ENCODE data around the gene CAPN5. TPM values are rescaled to one million over a fixed set of nuclear protein-coding genes. Genes with fewer than 3 reads are reported as not detected.

Gene CAPN5
- total and polyA plus RNA-seq, 2 donors from 2014 or later, result 20.0 to 36.0 TPM

DNA sequence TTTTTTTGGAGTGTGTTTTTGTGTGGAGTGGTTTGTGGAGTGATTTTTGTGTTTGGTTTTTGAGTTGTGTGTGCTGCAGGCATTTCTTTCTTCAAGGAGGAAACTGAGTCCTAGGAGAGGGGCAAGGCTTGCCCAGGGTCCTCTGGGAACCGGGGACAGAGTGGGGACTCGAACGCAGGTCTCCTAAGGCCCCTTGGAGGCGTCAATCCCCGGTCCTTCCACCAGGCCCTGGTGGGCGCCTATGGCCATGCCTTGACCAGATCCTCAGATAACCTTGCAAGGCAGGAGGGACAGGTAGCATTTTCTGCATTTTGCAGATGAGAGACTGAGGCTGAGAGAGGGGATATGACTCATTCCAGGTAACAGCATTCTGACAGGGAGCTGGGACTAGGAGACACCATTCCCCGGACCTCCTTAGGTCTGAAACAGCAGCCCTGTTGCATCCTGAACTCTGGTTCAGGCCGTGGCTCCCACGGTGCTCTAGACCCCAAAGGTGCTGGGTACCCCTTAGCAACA is 100.4 kb downstream of the CAPN5 start:
- Histone ChIP-seq H3K4me1 (ENCODE audit: control insufficient read depth in 2 of 3, insufficient read depth in 2 of 3, low read depth in 1 of 3, low read length in 3 of 3) (peaks cover 0 to 2% (median 0%) of the 10 kb centered on the region in 3 donors), H3K27ac (ENCODE audit: low read depth in 2 of 2, low read length in 2 of 2) (no peak overlapping the region), H3K27me3 (ENCODE audit: control insufficient read depth, insufficient read depth, low read length) (no peaks in the 10 kb centered on the region), H3K9me3 (ENCODE audit: control insufficient read depth in 2 of 3, insufficient read depth in 1 of 3, low read length in 3 of 3) (no peaks in the 10 kb centered on the region), H3K36me3 (ENCODE audit: control insufficient read depth in 2 of 3, insufficient read depth in 3 of 3, low read length in 3 of 3) (peaks cover 0 to 3% (median 0%) of the 10 kb centered on the region in 3 donors), H3K4me3 (ENCODE audit: low read length in 3 of 3) (no peak overlapping the region), H3K9ac (ENCODE audit: low read length in 3 of 3) (no peak overlapping the region)
- intact Hi-C loops (cut with DNase I), result no loop called here
- no peak for TF ChIP-seq CTCF (IDR thresholded peaks at IDR 0.05; ENCODE audit: borderline replicate concordance, extremely low read depth, insufficient read depth)
- peak in 1 of 5 donors; percentile 37 for DNase-seq
- no peak for FAIRE-seq

DNA sequence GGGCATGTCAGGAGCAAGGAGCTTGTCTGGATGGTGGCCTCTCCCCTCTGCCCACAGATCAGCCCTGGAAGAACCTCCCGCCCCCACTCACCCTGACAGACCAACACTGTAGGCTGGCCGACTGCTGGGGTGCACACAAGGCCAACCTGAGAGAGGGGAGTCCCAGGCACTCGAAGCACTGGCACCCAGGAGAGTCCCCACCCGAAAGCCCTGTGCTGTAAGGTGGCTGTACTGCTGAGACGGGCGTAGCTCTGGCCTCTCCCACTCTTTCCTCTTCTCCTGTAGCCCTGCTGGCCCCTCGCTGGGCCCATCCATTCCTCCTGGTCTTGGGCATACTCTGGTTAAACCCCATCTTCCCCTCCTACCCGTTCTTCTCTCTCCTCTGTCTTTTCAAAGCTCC is 101.0 kb downstream of the CAPN5 start:
- Histone ChIP-seq H3K9me3 (ENCODE audit: control insufficient read depth in 2 of 3, insufficient read depth in 1 of 3, low read length in 3 of 3) (no peaks in the 10 kb centered on the region), H3K4me1 (ENCODE audit: control insufficient read depth in 2 of 3, insufficient read depth in 2 of 3, low read depth in 1 of 3, low read length in 3 of 3) (peaks cover 0 to 3% (median 0%) of the 10 kb centered on the region in 3 donors), H3K27me3 (ENCODE audit: control insufficient read depth, insufficient read depth, low read length) (no peaks in the 10 kb centered on the region), H3K36me3 (ENCODE audit: control insufficient read depth in 2 of 3, insufficient read depth in 3 of 3, low read length in 3 of 3) (peaks cover 0 to 3% (median 0%) of the 10 kb centered on the region in 3 donors), H3K4me3 (ENCODE audit: low read length in 3 of 3) (no peak overlapping the region), H3K9ac (ENCODE audit: low read length in 3 of 3) (no peak overlapping the region), H3K27ac (ENCODE audit: low read depth in 2 of 2, low read length in 2 of 2) (no peak overlapping the region)
- peak in 1 of 5 donors; percentile 54 for DNase-seq
- no peak for FAIRE-seq
- intact Hi-C loops (cut with DNase I), result no loop called here
- TF ChIP-seq CTCF (IDR thresholded peaks at IDR 0.05; ENCODE audit: borderline replicate concordance, extremely low read depth, insufficient read depth), result no peak

GRCh38 chr11:77170107-77170506 is 103.3 kb downstream of the CAPN5 start:
- H3K4me3 ChIP-seq (ENCODE audit: low read length in 3 of 3), result no peak overlapping the region
- no peak for TF ChIP-seq CTCF (IDR thresholded peaks at IDR 0.05; ENCODE audit: borderline replicate concordance, extremely low read depth, insufficient read depth)
- H3K36me3 ChIP-seq (ENCODE audit: control insufficient read depth in 2 of 3, insufficient read depth in 3 of 3, low read length in 3 of 3), result peaks cover 0 to 3% (median 0%) of the 10 kb centered on the region in 3 donors
- FAIRE-seq, result no peak
- H3K27ac ChIP-seq (ENCODE audit: low read depth in 2 of 2, low read length in 2 of 2), result no peak overlapping the region
- peak in 4 of 5 donors; percentile 36 to 55 (median 50) for DNase-seq
- intact Hi-C loops (cut with DNase I), result no loop called here
- no peaks in the 10 kb centered on the region for H3K27me3 ChIP-seq (ENCODE audit: control insufficient read depth, insufficient read depth, low read length)
- no peak overlapping the region for H3K9ac ChIP-seq (ENCODE audit: low read length in 3 of 3)
- no peaks in the 10 kb centered on the region for H3K9me3 ChIP-seq (ENCODE audit: control insufficient read depth in 2 of 3, insufficient read depth in 1 of 3, low read length in 3 of 3)
- H3K4me1 ChIP-seq (ENCODE audit: control insufficient read depth in 2 of 3, insufficient read depth in 2 of 3, low read depth in 1 of 3, low read length in 3 of 3), result peaks cover 0 to 3% (median 0%) of the 10 kb centered on the region in 3 donors

GRCh38 chr11:77171254-77171653 is 104.5 kb downstream of the CAPN5 start:
- no peak for TF ChIP-seq CTCF (IDR thresholded peaks at IDR 0.05; ENCODE audit: borderline replicate concordance, extremely low read depth, insufficient read depth)
- FAIRE-seq, result no peak
- peaks cover 0 to 3% (median 0%) of the 10 kb centered on the region in 3 donors for H3K36me3 ChIP-seq (ENCODE audit: control insufficient read depth in 2 of 3, insufficient read depth in 3 of 3, low read length in 3 of 3)

More at GRCh38 chr11:77171254-77171653, 104.5 kb downstream of the CAPN5 start:
- peak in 1 of 5 donors; percentile 29 for DNase-seq
- Histone ChIP-seq H3K9ac (ENCODE audit: low read length in 3 of 3) (no peak overlapping the region), H3K27ac (ENCODE audit: low read depth in 2 of 2, low read length in 2 of 2) (no peak overlapping the region), H3K27me3 (ENCODE audit: control insufficient read depth, insufficient read depth, low read length) (no peaks in the 10 kb centered on the region), H3K4me3 (ENCODE audit: low read length in 3 of 3) (no peak overlapping the region), H3K9me3 (ENCODE audit: control insufficient read depth in 2 of 3, insufficient read depth in 1 of 3, low read length in 3 of 3) (no peaks in the 10 kb centered on the region), H3K4me1 (ENCODE audit: control insufficient read depth in 2 of 3, insufficient read depth in 2 of 3, low read depth in 1 of 3, low read length in 3 of 3) (peaks cover 0 to 3% (median 0%) of the 10 kb centered on the region in 3 donors)
- intact Hi-C loops (cut with DNase I), result no loop called here

Data from kidney (tissue), 14 donors.